ENCODE results near the gene PBX3.

DNA sequence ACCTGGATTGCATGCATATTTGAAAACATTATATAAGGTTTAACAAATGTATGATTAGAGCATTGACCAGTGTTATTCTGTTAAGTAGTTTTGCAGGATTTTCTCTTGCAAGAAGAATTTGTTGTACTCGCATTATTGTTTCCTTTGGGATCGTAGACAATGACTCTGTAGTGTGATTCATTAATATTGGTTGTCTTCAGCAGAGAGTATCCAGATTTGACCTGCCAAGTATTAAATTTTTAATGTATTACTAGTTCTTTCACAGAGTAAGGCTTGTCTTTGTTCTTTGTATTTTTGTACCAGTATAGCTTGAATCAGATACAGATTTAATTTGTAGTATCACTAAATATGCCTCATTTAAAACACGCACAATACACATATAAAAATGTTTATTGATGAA is 155.0 kb downstream of the PBX3 start:
- TF ChIP-seq, protein P1, sequence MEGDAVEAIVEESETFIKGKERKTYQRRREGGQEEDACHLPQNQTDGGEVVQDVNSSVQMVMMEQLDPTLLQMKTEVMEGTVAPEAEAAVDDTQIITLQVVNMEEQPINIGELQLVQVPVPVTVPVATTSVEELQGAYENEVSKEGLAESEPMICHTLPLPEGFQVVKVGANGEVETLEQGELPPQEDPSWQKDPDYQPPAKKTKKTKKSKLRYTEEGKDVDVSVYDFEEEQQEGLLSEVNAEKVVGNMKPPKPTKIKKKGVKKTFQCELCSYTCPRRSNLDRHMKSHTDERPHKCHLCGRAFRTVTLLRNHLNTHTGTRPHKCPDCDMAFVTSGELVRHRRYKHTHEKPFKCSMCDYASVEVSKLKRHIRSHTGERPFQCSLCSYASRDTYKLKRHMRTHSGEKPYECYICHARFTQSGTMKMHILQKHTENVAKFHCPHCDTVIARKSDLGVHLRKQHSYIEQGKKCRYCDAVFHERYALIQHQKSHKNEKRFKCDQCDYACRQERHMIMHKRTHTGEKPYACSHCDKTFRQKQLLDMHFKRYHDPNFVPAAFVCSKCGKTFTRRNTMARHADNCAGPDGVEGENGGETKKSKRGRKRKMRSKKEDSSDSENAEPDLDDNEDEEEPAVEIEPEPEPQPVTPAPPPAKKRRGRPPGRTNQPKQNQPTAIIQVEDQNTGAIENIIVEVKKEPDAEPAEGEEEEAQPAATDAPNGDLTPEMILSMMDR (IDR thresholded peaks at IDR 0.05), result no peak
- TF ChIP-seq SIN3A (IDR thresholded peaks at IDR 0.05; ENCODE audit: borderline replicate concordance, insufficient read depth, low read depth, low read length), result no peak
